CD4-positive, alpha-beta T cell treated with Interleukin-15 for 4 hours (primary cell): ENCODE results near the gene COMMD1.
"Not testable (repeated sequence)": the region's sequence is repeated elsewhere in the genome, so short reads cannot be mapped to it uniquely, and the experiment has no call there.

Experiments
- DNase-seq: peaks from one replicate; pipeline ENCODE4 v3.0.0-alpha.2; 2020; ENCODE audit warnings: low spot score

The COMMD1 gene

GRCh38 chr2:62142054-62142453 is 236.6 kb downstream of the COMMD1 start:
- DNase-seq, result no peak

- no peak for DNase-seq
Measured at GRCh38 chr2:62143696-62144095, 238.2 kb downstream of the COMMD1 start.

DNA sequence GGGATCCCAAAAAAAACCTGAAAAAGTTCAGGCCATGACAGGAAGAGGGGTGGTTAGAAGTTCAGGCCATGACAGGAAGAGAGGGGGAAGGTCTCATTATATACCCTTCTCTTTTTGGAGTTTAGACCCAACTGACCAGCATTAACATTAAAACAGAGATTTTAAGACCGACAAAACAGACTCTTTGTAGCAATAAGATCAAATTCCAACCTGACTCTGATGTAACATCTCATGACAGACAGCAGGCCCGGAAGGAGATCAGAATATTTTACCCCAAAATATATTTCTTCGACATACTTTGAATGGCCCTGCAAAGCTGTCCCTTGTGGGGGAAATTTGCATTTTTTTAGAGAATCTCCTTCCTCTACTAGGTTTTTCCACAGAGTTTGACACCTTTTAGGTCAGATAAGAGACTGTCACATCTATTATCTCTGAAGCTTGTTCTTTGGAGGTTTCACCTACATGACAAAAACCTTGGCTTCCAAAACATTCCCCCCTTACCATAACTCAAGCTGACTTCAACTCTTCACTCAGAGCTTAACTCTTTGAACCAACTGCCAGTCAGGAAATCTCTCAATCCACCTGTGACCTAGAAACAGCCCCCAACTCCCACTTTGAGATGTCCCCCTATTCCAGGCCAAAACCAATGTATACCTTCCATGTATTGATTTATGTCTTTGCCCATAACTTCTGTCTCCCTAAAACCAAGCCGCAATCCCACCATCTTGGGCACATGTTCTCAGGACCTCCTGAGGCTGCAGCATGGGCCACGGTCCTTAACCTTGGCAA is 239.4 kb downstream of the COMMD1 start:
- no peak for DNase-seq

- DNase-seq, result no peak
Measured at GRCh38 chr2:62145478-62146100, 240.1 kb downstream of the COMMD1 start.

- peak; percentile 6 for DNase-seq
Measured at GRCh38 chr2:62146790-62147189, 241.3 kb downstream of the COMMD1 start.

GRCh38 chr2:62147610-62148301 is 242.3 kb downstream of the COMMD1 start:
- DNase-seq, result no peak

DNA sequence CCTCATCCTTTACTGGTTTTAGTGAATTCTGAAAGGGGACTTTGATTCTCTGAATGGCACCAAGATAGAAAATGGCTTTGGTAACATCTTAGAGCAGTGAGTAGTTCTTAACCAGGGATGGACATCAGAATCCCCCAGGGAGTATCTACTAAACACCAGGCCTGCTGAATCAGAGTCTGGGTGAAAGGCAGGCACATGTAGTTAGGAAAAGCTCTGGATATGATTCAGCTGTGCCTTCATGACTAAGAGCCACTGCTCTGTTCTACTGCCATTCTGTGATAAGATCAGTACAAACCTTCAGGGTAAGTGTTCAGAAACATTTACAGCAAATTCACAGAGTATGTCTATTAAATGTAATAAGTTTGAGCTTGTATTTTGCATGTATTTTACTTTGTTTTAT is 244.2 kb downstream of the COMMD1 start:
- no peak for DNase-seq

GRCh38 chr2:62150597-62151305 is 245.3 kb downstream of the COMMD1 start:
- no peak for DNase-seq

GRCh38 chr2:62151306-62151638 is 245.8 kb downstream of the COMMD1 start:
- no peak for DNase-seq

DNA sequence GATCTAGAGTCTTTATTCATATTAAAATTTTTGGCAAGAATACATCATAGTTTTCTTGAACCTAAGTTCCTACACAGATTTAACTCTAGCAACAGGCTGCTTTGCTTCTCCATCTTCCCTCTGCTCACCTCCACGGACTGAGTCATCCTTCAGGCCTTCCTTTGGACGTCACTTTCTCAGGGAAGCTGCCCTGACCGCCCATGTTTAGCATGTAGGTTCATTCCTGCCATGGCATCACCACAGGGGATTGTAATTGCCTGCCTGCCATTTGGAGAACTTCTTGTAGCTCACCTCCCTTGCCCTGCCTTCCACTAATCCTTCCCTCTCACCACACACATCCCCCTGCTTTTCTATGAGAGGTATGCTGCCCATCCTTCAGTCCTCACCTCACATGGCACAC is 246.5 kb downstream of the COMMD1 start:
- no peak for DNase-seq

DNA sequence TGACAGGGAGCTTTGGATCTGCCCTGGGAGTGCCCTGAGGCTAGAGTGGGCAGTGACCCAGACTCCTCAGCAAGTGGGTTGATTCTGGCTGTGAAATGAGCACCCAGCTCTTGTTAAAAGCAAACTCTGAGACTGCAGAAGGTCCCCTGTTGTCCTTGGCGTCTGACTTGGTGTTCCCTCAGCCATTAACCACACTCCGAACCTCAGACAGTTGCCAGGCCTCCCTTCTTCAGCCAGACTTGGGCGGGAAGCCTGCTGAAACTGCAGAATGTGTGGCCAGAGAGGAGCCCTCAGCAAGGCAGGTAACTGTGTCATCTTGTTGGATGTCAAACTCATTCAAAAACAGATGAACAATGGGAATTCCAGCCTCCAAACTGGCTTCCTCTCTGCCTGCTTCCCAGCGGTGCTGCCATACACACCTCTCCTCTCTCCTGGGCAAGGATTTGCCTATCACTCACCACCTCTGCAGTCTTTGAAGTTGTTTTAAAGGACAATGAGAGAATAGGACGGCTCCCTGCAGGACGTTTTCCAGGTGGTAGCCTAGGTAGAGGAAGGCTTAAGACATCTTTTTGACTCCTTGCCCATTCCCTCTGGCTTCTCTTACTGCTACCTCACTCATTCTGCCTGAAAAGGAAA is 251.5 kb downstream of the COMMD1 start:
- DNase-seq, result no peak

DNA sequence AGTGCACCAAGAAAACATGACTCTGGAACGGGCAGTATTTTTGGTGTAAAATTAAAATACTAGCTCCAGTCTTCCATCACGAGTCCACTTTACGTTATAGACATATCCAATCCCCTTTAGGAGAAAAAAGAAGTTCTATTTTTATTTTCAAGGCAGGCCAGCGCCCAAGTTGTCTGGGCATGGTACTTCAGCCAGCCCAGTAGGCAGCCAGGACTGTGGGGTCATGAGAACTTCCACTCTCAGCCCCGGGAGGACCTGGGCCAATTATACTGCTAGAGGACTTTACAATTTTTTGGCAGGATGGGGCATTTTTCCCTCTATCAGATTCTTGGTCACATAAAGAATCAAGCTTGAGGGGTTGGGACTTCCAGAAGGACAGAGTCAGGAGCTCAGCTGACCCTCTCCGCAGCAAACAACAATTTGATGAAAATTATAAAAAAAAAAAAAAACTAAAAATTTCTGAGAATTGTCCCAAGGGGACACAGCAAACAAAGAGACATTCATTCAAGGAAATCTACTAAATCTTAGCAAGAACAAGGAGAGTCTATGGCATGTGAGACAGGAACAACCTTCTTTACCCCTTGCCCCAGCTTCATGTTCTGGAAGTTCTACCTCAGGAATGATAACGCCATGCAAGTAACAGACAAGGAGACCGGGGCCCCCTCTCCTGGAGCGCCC is 253.1 kb downstream of the COMMD1 start:
- DNase-seq, result no peak

DNA sequence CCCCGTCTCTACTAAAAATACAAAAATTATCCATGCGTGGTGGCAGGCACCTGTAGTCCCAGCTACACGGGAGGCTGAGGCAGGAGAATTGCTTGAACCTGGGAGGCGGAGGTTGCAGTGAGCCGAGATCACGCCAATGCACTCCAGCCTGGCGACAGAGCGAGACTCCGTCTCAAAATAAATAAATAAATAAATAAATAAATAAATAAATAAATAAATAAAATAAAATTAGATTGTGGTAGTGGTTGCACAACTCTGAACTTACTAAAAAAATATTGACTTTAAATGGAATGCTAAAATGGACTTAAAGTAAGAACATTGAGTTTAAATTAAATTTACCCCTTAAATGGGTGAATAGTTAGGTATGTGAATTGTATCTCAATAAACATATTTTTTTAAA is 255.2 kb downstream of the COMMD1 start:
- DNase-seq, result not testable (repeated sequence)

- DNase-seq, result no peak
Measured at GRCh38 chr2:62163106-62163831, 257.8 kb downstream of the COMMD1 start.

DNA sequence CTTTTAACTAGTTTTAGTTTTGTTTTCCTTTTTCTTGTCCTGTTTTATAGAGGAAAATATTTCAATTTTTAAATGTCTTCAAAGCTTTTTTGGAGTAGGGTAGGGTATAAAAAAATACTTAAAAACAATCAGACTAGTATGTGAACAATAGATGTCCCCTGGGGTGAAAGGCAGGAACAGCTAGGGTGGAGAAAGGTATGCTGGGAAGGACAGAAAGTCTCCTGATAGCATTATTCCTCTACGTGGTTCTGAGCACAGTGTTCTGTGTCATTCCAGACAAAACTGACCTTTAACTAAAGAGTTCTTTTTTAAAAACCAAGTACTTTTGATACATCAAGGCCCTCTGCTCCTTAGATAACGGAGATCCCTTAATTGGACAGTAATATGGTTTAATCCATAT is 258.4 kb downstream of the COMMD1 start:
- no peak for DNase-seq

GRCh38 chr2:62175728-62176127 is 270.3 kb downstream of the COMMD1 start:
- no peak for DNase-seq

DNA sequence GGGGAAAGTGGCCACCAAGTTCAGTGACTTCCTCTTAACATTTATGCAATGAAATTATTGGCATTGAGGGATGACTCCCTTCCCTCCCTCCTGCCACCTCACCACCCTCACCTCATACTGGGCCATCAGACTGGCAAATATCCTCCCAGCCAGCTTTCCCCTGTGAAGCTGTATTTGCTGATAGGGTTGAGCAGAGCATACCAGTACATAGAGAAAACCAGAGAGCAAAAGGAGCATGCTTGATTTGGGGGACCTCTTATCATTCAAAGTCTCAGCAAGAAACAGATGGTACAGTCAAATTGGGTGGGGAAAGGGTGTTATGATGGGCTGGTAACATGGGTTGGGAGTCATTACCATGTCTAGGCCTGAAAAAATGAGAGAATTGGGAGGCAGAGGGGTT is 271.3 kb downstream of the COMMD1 start:
- DNase-seq, result no peak

- DNase-seq, result no peak
Measured at GRCh38 chr2:62177392-62178049, 272.0 kb downstream of the COMMD1 start.

DNA sequence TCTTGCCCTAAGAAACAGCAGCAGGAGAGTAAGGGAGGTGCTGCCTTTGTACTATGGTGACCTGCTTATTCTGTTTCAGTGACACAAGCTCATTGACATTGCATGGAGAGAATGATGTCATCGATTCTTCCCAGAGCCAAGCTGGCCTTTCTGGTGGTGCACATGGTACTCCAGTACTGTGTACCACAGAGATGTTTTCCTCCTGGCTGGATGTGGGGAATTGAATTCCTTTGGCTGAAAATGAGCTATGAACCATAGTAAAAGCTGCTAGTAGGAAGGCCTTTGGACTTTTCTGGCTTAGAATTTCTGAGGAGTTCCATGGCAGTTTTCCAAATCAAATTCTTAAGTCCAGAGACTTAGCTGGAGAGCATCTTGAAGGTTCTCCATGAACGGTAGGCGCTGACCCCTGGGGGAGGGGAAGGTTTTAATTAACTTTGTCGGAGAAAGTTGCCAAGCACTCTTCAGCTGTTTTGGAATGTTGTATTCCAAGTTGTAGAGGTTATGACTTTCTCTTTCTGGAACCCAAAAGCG is 273.3 kb downstream of the COMMD1 start:
- DNase-seq, result no peak

- no peak for DNase-seq
Measured at GRCh38 chr2:62180975-62181374, 275.5 kb downstream of the COMMD1 start.
